Measurements from ENCODE around the gene IGBP1. TPM values are rescaled to one million over a fixed set of nuclear protein-coding genes. Genes with fewer than 3 reads are reported as not detected.

IGBP1 gene
- 60.0 to 68.6 TPM (median 66.5 TPM) in 5 replicates for total RNA-seq (2022; extraction: Qiagen RNA extraction)

DNA sequence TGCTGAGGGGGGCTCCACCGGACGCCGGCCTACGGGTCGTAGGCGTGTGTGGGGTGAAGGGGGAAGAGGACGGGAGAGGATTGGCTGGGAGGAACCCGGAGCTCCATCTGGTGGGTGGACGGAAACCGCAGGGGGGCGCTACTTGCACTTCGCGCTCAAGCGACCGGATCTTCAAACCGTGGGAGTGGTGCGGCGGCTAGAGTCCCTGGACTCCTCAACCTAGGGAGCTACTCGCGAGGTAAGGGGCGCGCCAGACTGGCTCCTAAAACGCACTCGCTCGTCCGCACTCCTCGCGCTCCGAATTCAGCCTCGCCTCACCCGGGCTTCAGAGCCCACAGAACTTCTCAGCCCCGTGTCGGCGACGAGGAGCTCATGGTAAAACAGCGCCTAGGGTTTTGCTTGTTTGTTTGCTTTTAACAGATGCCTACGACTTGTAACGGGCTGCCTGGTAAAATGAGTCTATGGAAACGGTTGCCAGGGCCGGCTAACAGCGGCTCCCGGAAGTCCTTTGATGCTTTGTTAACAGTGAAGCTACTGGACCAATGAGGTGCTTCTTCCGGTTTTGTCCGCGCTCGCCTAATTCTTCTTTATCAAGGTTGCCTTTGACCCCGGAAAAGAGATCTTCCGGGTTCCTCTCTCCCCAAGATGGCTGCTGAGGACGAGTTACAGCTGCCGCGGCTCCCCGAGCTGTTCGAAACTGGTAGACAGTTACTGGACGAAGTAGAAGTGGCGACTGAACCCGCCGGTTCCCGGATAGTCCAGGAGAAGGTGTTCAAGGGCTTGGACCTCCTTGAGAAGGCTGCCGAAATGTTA is at the start of gene IGBP1:
TSS of gene IGBP1 (plus strand) at position 145 of the 813 bp plus-strand sequence. CDS start at position 646, 501 bp downstream.

DNA sequence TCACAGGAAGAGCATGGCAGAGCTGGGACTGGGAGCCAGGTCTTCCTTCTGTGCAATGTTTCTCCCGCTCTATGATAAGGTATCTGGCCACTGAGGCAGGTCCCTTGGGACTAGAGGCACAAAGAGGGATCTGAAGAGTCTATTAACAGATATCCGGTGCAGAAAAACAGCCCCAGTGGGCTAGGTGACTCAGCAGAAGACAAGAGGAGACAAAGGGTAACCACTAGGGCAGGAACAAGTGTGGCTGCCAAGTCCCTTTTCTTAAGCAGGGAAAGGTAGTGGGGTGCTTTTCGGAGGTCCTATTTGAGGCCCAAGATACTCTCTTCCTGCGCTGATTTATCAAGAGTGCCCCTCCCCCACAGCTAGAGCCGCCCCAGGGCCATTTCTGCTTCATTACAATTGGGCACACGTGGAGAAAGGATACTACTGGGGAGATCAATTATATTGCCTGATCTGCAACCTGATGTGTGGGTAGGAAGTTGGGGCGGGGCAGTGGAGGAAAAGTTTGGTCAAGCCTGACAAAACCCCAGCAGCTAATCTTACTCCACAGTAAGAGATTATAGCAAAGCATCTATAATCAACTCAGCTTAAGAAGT is 43.8 kb downstream of the IGBP1 start, which contains the start of gene DGAT2L6:
TSS of gene DGAT2L6 (plus strand) at position 546 of the 596 bp plus-strand sequence. CDS start 100 bp downstream, outside the sequence.

Other genes starting within 250 kb of the IGBP1 start
- not detected in 5 replicates for gene AWAT2, start 83.5 kb upstream of the IGBP1 start, total RNA-seq (2022; extraction: Qiagen RNA extraction)
- gene OTUD6A, start 71.0 kb upstream of the IGBP1 start, total RNA-seq (2022; extraction: Qiagen RNA extraction) = not detected in 5 replicates
- not detected in 5 replicates for gene DGAT2L6, start 44.0 kb downstream of the IGBP1 start, total RNA-seq (2022; extraction: Qiagen RNA extraction)
- gene AWAT1, start 101.2 kb downstream of the IGBP1 start, total RNA-seq (2022; extraction: Qiagen RNA extraction) = not detected in 5 replicates
- gene P2RY4, start 126.8 kb downstream of the IGBP1 start, total RNA-seq (2022; extraction: Qiagen RNA extraction) = 0.05 to 0.06 TPM in 2 of 5 replicates, not detected in the others
- not detected in 5 replicates for gene ARR3, start 134.9 kb downstream of the IGBP1 start, total RNA-seq (2022; extraction: Qiagen RNA extraction)
- gene RAB41, start 148.7 kb downstream of the IGBP1 start, total RNA-seq (2022; extraction: Qiagen RNA extraction) = not detected in 5 replicates
- gene PDZD11, start 156.5 kb downstream of the IGBP1 start, total RNA-seq (2022; extraction: Qiagen RNA extraction) = 91.6 to 103 TPM (median 95.1 TPM) in 5 replicates
- 25.7 to 31.0 TPM (median 26.9 TPM) in 5 replicates for gene KIF4A, start 156.7 kb downstream of the IGBP1 start, total RNA-seq (2022; extraction: Qiagen RNA extraction)

Data from A549 treated with Hydrocortisone at 1 μM for 4 hours (cell line).